Activated CD8-positive, alpha-beta memory T cell treated with anti-CD3 and anti-CD28 coated beads, Interleukin-2, amount 50 U/mL, for 4 hours (primary cell): ENCODE results near the gene RAB27A.
"Not testable (repeated sequence)": the region's sequence is repeated elsewhere in the genome, so short reads cannot be mapped to it uniquely, and the experiment has no call there.

ENCODE experiments used
- DNase-seq: peaks from one replicate; pipeline ENCODE4 v3.0.0-alpha.2; 2020

RAB27A gene

GRCh38 chr15:55249885-55250284, 39.7 kb downstream of the RAB27A start:
- DNase-seq, result not testable (repeated sequence)

- no peak for DNase-seq
Observed at GRCh38 chr15:55248895-55249294, 40.7 kb downstream of the RAB27A start.

- DNase-seq, result no peak
Observed at GRCh38 chr15:55247766-55248427, 41.7 kb downstream of the RAB27A start.

- DNase-seq, result no peak
Observed at GRCh38 chr15:55247311-55247710, 42.3 kb downstream of the RAB27A start.

- no peak for DNase-seq
Observed at GRCh38 chr15:55246567-55246966, 43.0 kb downstream of the RAB27A start.

DNA sequence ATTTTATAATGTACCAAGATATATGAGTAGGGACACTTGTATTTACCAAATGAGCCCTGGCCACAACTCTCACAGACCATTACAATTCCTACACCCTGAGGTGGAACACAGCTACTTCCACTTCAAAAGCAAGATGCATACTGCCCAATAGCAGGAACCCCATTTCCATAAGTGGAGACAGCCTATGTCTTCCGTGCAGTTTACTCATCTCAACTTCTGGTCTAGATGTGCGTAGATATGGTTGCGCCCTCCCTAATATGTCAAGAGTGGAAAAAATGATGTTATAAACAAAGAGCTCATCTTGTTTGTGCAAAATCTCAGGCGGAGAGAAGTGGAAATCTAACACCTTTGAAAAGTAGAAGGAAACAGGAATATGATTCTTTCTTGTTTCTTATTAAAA, 44.6 kb downstream of the RAB27A start:
- DNase-seq, result no peak

DNA sequence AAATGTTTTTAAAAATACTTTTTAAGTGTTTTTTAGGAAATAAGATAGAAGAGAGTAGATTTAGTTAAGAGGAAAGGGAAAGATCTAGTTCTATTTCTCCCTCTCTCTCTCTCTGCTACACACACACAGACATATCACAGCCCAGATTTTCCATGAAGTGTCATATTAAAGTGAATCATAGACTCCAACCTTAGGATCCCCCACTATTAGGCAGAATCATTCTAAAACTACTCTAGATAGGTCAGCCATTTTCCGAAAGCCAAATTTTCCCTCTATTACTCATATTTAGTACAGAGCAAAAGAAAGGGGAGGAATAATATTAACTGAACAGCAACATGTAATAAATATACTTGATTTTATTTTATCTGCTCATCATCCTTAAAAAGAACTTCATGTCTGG, 47.7 kb downstream of the RAB27A start:
- no peak for DNase-seq

- no peak for DNase-seq
Observed at GRCh38 chr15:55241186-55241585, 48.4 kb downstream of the RAB27A start.

DNA sequence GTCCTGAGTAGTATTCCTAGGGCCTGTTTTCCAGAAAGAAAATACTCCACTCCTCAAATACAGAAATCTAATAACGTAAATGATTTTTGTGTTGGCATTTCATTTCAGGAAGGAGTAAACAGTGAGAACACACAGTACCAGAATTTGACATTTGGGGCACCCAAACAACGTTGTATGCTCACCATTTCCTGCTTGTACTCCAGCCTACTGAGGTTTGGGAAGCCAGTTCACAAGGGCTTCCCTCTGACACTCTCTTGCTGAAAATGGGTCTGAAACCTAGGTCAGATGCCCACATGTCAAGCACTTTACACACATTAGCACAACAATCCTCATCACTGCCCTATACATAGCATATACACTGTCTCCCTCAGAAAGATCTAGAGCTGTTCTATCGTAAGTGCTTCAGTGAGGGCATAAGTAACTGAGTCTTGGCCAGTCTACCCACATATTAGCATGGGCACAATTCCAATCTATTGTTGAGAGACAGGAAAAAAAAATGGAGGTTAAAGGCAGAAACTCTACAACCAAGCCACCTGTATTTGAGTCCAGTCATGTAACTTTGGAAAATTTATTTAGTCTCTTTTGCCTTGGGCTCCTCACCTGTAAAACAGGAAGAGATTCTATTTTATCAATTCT, 49.4 kb downstream of the RAB27A start:
- no peak for DNase-seq

DNA sequence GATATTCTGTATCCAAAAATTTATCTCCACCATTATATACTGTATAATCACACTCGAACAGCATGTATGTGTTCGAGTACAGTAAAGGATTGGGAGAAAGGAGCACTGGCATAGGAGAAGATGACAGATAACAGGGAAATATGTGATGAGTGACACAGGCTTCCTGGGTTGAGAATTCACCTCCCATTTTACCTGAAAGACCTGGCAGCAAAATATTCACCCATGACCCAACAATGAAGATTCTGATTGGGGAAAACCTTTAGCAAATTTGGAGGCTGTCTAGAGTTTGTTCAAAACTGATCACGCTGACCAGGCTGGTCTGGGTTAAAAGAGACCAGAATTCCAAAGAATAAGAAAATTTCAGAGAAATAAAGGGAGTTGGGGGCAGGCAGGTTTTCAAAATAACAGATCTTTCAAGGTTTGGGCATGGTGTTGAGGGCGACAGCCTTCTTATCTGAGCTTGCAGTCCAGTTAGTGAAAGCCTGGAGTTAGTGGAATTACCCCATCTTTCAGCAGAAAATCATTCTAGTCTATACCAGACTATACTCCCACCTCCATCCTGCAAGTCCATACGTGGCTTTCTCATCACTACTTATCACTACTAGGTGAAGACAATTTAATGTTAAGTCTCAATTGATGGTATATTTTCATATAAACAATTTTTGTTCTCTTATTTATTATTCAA, 50.0 kb downstream of the RAB27A start:
- no peak for DNase-seq

GRCh38 chr15:55238877-55239276, 50.7 kb downstream of the RAB27A start:
- DNase-seq, result no peak

DNA sequence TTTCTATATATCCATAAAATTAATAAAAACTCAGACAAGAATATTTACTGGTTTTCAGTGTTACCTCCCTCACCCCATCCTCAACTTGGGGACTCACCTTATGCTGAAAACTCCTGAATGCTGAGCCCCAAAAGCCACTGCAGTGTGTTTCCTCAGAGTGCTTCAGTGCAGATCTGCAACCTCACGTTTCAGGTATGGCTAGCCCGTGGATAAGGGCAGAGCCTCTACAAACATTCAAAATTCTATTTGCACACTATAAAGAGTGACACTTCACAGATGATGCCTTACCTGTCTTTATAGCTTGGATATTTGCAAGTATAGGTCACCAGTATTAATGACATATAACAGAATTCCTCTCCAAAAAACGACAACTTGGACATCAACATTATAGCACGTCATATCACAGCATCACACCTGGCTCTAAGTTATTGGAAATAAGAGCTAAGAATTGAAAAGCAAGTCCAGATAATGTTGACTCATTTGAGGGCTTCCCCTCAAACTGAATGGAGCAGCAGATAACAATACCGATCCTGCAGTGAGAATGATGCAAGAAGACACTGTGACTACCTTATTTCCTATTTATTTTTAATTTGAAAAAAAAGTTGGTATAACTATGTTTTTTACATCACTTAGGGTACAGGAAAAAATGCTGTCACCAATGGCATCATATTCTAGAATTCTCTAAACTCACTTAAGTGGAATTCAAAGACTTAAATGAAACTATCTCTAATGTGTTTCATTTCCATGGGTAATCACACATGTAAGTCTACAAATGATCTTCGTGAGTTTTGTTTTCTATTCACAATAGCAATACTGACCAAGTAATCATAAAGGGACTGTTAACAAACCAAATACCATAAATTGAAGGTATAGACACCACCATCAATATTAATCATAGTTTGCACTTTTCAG, 52.1 kb downstream of the RAB27A start:
- DNase-seq, result no peak

DNA sequence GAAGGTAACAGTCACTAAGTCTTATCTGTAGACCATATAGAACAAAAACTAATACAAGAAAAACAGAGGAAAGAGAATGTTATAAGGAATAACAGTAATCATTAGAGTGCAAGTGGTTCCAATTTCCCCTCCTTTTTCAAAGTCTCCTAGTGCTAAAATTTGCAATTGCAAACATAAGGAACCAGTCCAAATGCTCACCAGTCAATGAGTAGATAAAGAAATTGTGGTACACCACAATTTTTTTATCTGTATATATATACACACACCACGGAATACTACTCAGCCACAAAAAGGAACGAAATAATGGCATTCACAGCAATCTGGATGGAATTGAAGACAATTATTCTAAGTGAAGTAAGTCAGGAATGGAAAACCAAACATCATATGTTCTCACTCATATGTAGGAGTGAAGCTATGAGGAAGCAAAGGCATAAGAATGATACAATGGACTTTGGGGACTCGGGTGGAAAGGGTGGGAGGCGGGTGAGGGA, 54.0 kb downstream of the RAB27A start:
- no peak for DNase-seq

- DNase-seq, result no peak
Observed at GRCh38 chr15:55234800-55235104, 54.9 kb downstream of the RAB27A start.

- DNase-seq, result no peak
Observed at GRCh38 chr15:55234104-55234799, 55.4 kb downstream of the RAB27A start.

- no peak for DNase-seq
Observed at GRCh38 chr15:55231455-55231854, 58.2 kb downstream of the RAB27A start.

DNA sequence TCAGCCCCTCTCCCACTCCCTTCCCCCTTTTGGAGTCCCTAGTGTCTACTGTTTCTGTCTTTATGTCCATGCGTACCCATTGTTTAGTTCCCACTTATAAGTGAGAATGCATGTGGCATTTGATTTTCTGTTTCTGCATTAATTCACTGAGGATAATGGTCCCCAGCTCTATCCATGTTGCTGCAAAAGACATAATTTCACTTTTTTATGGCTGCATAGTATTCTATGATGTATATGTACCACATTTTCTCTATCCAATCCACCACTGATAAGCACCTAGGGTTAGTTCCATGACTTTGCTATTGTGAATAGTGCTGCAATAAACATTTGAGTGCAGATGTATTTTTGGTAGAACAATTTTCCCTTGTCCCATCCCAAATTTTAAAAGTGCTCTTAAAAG, 58.7 kb downstream of the RAB27A start:
- DNase-seq, result no peak

DNA sequence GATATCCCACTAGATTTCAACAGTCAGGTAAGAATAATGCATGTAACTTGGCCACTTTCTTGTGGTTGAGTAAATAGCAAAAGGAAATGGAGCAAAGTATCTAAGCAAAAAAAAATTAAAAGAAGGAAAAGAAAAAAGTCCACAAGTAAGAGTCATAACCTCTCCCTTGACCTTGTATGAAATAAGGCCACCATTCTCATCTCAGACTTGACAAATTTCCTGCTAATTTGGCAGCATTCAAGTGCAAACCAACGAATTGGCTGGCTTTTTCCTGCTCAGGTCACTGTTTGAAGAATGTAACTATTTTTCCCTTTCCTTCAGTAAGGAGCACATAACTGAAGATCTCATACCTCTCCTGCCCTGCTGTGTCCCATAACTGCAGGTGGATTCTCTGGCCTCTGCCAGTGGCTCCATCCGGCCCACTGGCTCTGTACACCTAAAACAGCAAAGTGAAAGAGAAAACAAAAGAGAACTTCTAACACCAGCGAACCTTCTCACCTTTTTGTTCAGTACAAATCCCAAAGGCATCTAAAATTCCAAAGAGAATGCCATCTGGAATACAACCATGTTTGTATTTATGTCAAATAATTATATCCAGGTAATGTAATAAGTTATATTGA, 59.5 kb downstream of the RAB27A start:
- DNase-seq, result no peak

- no peak for DNase-seq
Observed at GRCh38 chr15:55226127-55226526, 63.5 kb downstream of the RAB27A start.

DNA sequence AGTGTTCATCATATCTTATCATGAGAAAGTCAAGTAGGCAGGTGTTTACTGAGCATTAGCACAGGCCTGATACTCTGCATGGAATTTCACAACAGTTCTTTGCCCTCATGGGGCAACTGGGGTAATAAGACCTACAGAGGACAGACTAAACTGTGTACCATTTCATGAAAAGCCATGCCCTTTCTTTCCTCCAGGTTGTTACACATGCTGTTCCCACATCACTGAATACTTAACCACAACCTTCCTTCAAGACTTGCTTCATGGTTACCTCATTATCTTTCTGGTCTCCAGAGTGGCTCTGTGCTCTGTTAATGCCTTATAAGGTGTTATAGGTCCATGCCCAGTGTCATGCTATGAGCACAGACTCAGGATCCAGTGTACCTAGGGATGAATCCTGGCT, 64.7 kb downstream of the RAB27A start:
- no peak for DNase-seq

- DNase-seq, result no peak
Observed at GRCh38 chr15:55222588-55222987, 67.0 kb downstream of the RAB27A start.
